GM12892 (cell line): ENCODE data around the gene IL17B.

ENCODE experiments used
- DNase-seq: peaks from one replicate; pipeline ENCODE4 v3.0.0; 2011; ENCODE audit not compliant: insufficient read length
- FAIRE-seq: peaks from 2 replicates; lab custom pipeline; 2011; peaks lifted over from hg19 to GRCh38; lab: Jason Lieb, UNC
- POLR2A ChIP-seq: IDR thresholded peaks from 2 replicates; pipeline ENCODE4 v1.6.1; 2011; ENCODE audit warnings: low read depth, low read length, control low read depth
- POLR2AphosphoS5 ChIP-seq: IDR thresholded peaks from 2 replicates; pipeline ENCODE4 v1.6.1; 2011; ENCODE audit warnings: low read depth, low read length, control low read depth
- TAF1 ChIP-seq: IDR thresholded peaks from 2 replicates; pipeline ENCODE4 v1.6.1; 2011; ENCODE audit warnings: low read depth, mild to moderate bottlenecking, control low read depth, low read length, borderline replicate concordance

Gene IL17B

GRCh38 chr5:149340920-149341319 lies 38.2 kb downstream of the IL17B start:
- FAIRE-seq: no peak
- TF ChIP-seq POLR2AphosphoS5 (no peak), POLR2A (no peak), TAF1 (no peak)
- no peak for DNase-seq

- TF ChIP-seq TAF1 (no peak), POLR2AphosphoS5 (no peak), POLR2A (no peak)
- FAIRE-seq: no peak
- no peak for DNase-seq
Measured at GRCh38 chr5:149338364-149338763, 40.7 kb downstream of the IL17B start.

- no peak for FAIRE-seq
Measured at GRCh38 chr5:149337736-149338135, 41.4 kb downstream of the IL17B start.

GRCh38 chr5:149333711-149334443 lies 45.2 kb downstream of the IL17B start:
- TF ChIP-seq POLR2A (no peak), TAF1 (no peak), POLR2AphosphoS5 (no peak)
- DNase-seq (no peak), FAIRE-seq (no peak)

More at GRCh38 chr5:149337736-149338135, 41.4 kb downstream of the IL17B start:
- TF ChIP-seq POLR2A (no peak), POLR2AphosphoS5 (no peak), TAF1 (no peak)
- DNase-seq: no peak

- FAIRE-seq (no peak), DNase-seq (no peak)
- no peak for TF ChIP-seq POLR2A
- no peak for TF ChIP-seq POLR2AphosphoS5
- TF ChIP-seq TAF1: no peak
Measured at GRCh38 chr5:149328177-149328576, 50.9 kb downstream of the IL17B start.

GRCh38 chr5:149326611-149327010 lies 52.5 kb downstream of the IL17B start:
- TF ChIP-seq POLR2AphosphoS5 (no peak), POLR2A (no peak), TAF1 (no peak)
- FAIRE-seq (no peak), DNase-seq (no peak)

GRCh38 chr5:149325894-149326293 lies 53.2 kb downstream of the IL17B start:
- no peak for FAIRE-seq
- no peak for DNase-seq
- TF ChIP-seq POLR2AphosphoS5 (no peak), POLR2A (no peak), TAF1 (no peak)

GRCh38 chr5:149325166-149325735 lies 53.8 kb downstream of the IL17B start:
- no peak for TF ChIP-seq POLR2A
- no peak for TF ChIP-seq POLR2AphosphoS5
- no peak for TF ChIP-seq TAF1
- no peak for FAIRE-seq

GRCh38 chr5:149324641-149325040 lies 54.5 kb downstream of the IL17B start:
- DNase-seq (no peak), FAIRE-seq (no peak)
- TF ChIP-seq TAF1: no peak
- TF ChIP-seq POLR2AphosphoS5: no peak
- no peak for TF ChIP-seq POLR2A

More at GRCh38 chr5:149325166-149325735, 53.8 kb downstream of the IL17B start:
- DNase-seq: no peak
